Activated CD8-positive, alpha-beta memory T cell treated with anti-CD3 and anti-CD28 coated beads, Interleukin-2, amount 50 U/mL, for 1 hour (primary cell): ENCODE measurements around the gene GRK7.

Experiments used
- DNase-seq: peaks from one replicate; pipeline ENCODE4 v3.0.0-alpha.2; 2020; ENCODE audit errors: extremely low read depth

The GRK7 gene, protein sequence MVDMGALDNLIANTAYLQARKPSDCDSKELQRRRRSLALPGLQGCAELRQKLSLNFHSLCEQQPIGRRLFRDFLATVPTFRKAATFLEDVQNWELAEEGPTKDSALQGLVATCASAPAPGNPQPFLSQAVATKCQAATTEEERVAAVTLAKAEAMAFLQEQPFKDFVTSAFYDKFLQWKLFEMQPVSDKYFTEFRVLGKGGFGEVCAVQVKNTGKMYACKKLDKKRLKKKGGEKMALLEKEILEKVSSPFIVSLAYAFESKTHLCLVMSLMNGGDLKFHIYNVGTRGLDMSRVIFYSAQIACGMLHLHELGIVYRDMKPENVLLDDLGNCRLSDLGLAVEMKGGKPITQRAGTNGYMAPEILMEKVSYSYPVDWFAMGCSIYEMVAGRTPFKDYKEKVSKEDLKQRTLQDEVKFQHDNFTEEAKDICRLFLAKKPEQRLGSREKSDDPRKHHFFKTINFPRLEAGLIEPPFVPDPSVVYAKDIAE (N-terminal part only)

DNA sequence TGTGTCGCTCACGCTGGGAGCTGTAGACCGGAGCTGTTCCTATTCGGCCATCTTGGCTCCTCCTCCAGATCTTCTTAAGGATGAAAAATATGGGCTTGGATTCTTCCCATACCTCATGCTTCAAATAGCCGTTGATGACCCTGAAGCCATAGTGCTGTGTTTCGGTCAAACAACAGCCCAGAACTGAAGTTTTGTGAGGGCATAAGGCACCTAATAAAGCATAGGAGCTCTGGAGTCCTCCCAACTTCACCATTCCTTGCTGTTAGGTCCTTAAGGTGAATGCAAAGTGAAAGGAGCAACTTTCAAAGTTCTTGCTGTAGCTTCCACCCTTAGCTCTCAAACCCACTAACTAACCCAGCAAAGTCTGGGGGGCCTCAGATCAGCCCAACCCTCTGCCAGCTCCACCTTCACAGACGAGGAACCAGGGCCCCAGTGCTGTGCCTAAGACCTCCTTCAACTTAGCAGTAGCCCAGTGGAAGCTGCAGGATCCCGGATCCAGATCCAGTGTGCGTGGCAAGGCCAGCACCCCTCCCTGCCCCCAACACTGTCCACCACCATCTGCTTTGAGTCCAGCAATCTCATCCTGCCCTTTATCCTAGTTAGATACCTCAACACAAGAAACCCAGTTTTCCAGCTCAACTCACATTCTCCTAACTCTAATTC is at the start of gene GRK7:
Gene GRK7 (plus strand): TSS at position 321 of the 663 bp plus-strand sequence. CDS start 14,877 bp downstream, outside the sequence.
- DNase-seq: no peak

DNA sequence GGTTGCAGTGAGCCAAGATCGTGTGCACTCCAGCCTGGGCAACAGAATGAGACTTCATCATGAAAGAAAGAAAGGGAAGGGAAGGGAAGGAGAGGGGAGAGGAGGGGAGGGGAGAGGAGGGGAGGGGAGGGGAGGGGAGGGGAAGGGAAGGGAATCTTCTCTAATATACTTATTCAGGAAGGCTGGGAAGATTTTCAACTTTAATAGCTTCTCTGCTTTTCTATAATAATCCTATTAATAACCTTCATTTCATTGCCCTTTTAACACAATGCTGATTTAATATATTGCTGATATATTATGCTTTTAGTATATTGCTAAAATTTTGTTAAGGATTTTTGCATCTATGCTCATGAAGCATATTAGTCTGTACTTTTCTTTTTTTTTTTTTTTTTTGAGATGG is 48.5 kb upstream of the GRK7 start:
- no peak for DNase-seq

DNA sequence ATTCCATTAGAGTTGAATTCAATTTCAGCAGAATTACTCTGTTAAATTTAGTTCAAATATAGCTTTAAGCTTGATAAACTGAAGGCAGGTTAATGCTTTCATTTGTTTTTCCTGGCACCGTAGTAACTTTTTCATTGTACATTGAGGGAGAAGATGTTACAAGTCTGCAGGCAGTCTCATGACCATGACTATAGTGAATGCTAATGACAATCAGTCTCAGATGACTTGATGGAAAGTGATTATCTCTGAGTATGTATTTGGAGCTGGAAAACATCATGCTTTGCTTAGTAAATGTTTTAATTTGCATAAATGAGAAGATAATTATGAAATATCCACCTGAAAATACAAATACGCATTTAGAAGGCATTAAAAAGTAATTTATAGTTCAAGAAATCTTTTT is 41.1 kb upstream of the GRK7 start:
- DNase-seq: no peak

DNA sequence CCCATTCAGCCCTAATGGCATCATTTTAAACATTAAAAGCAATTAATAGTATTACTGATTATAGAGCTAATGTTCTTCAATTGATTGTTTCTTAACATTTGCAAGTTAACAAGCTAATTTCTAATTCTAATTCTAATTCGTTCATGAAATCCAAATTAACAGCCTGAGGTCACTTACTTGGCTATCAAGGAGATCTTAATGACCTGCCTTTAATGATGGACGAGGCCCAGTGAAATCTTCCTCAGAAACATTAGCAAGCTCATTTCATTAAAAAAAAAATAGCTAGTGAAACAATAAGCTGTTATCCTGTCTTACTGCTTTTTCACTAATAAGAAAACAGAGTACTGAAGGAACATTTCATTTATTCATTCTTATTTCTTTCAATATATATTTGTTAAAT is 40.6 kb upstream of the GRK7 start:
- DNase-seq: no peak

DNA sequence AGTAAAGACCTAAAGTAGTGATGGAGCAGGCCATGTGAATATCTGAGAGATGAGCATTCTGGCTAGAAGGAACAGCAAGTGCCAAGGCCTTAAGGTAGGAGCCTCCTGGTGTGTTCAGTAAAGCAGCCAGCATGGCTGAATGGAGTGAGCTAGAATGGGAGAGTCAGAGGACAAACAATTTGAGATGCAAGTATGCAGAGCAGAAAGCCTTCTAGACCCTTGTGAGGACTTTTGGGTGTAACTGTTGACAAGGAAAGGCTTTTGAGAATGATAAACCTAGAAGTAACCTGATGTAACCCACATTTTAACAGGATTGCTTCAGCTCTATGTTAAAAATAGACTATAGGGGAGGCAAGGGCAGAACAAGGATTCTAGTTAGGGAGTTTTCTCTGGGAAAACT is 40.0 kb upstream of the GRK7 start:
- DNase-seq: no peak

DNA sequence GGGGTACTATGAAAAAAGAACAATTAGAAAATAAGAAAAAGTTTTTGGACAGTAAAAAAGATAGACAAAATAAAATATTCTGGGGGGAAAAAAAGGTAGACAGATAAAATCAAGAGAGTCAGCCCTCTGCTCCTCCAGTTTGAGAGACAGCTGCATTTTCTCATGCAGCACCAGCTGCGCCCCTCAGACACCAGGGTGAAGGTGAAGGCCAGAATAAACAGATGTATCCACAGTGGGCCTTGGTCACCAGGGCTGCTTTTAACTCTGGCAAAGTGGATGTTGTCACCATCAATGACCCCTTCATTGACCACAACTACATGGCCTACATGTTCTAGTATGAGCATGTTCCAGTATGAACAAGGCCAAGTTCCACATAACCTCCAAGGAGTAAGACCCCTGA is 39.0 kb upstream of the GRK7 start:
- no peak for DNase-seq

DNA sequence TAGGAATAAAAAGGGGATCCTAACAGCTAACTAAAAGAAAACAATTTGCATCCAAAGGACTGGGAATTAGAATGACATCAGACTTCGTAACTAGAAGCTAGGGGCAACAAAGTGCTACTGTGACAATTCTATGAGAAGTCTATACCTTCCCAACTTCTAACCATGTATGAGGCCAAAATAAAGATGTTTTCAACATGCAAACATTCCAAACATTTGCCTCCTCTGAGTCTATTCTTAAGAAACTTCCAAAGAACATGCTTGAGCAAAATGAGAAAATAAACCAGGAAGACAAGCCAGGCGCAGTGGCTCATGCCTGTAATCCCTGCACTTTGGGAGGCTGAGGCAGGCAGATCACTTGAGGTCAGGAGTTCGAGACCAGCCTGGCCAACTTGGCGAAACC is 38.2 kb upstream of the GRK7 start:
- no peak for DNase-seq

DNA sequence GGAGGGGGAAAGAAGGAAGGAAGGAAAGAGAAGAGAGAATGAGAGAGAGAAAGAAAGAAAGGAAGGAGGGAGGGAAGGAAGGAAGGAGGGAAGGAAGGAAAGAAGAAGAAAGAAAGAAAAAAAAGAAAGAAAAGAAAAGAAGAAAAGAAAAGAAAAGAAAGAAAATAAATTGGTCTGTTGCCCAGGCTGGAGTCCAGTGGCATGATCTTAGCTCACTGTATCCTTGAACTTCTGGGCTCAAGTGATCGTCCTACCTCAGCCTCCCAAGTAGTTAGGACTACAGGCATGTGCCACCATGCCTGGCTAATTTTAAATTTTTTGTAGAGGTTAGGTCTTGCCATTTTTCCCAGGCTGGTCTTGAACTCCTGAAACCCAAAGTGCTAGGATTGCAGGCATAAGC is 36.7 kb upstream of the GRK7 start:
- no peak for DNase-seq

DNA sequence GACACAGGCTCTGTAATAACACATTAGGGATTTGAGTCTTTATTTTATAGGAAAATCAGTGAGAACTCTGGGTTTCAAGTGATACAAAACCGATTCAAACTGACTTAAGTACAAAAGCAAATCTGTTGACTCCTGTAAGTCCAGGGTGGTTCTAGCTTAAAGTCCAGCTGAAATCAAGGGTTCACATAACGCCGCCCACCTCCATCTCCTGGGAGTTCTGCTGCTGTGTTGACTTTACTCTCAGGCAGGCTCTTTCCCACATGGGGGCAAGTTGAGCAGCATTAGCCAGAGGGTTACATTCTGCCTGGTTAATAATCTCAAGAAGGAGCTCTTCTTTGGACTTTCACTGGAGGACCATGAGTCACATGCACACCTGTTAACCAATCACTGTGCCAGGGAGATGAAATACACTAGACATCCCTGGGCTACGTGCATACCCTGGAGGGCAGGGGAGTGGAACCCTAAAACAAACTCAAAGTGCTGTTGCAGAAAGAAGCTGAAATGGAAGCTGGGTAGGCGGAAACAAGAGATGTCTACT is 34.8 kb upstream of the GRK7 start:
- DNase-seq: no peak

DNA sequence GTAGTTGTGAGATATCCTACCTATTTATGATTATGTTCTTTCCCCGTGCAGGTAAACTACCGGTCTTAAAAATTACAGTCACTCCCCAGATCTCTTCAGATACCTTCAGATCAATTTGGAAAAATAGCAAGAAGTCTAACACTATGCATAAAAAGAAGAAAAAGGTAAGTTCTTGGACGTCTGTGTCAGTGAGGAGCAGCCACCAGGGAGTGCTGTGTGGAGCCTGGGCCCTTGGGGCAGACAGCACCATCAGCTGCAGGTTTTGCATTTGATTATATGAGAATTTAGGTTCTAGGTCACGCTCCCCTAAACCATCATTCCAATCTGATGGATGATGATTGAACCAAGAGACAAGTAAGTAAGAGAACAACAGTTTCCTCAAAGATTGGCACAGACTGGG is 34.0 kb upstream of the GRK7 start:
- DNase-seq: no peak

DNA sequence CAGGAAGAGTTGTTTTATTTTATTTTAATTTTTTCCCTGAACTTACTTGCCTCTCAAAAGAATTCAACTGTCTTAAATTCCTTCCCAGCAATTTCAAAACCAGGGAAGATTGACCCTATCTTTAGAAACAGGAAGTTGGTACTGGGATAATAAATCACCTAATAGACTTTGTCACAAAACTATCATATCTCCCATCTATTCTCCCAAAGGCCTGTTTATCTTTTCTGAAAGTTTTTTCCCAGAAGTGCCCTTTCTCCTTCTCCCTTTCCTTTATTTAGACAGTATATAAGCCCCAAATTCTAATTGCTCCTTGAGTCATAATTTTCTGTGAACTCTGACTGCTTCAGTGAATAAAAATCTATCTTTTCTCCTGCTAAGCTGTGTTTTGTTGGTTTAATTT is 28.0 kb upstream of the GRK7 start:
- no peak for DNase-seq

DNA sequence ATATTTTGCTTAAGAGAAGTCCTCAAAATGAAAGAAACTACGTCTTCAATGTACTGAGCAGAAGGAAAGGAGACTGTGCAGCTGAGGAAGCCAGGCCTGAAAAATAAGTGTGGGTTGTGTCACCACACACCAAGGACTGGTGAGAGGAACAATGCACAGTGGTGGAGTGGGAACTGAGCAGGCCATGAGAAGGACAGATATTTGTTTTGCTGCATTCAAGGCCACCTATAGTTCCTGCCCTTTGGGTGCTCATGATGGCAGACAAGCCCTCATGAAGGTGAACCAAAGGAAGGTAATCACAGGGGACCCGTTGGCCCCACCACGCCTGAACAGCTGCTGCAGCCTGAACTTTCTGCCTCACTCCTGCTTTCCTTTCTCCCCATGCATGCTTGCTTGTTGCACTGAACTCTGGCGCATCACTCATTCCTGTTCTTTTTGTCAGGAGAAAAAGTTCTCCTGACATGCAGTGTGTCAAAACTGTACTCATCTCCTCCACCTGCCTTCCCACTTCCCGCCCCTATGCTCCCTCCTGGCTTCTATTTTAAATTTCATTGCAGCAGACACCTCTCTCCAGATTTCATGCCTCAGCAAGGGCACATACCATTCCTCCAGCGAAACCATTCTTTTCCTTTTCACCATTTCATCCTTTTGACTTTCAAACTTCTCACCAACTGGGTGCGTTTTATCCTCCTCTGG is 27.3 kb upstream of the GRK7 start:
- DNase-seq: no peak

DNA sequence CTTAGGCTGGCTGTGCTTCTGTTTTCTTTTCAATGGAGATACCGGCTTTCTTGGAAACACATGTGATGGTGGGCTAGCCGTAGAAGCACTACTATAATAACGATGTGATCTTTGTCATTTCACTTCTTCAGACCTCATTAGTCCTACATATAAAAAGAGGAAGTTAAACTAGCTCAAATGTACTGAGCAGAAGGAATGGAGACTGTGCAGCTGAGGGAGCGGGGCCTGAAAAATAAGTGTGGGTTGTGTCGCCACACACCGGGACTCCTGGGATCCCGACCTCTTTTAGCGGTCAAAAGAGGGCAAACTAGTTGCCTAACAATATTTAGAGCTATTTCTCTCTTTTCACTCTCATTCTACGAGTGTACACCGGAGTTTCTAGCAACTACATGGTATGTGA is 26.1 kb upstream of the GRK7 start:
- no peak for DNase-seq

DNA sequence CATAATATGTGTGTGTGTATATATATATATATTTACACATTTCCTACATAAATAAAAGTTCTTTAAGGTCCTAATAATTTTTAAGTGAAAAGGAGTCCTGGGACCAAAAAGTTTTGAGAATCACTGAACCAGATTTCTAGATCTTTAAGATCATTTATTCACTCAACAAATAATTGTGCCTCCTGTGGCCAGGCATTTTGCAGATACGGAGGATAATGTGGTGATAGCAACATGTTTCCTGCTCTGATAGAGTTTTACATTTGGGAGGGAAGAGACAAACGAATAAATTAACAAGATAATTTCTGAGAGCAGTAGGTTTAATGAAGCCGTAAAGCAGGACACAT is 25.6 kb upstream of the GRK7 start:
- no peak for DNase-seq

DNA sequence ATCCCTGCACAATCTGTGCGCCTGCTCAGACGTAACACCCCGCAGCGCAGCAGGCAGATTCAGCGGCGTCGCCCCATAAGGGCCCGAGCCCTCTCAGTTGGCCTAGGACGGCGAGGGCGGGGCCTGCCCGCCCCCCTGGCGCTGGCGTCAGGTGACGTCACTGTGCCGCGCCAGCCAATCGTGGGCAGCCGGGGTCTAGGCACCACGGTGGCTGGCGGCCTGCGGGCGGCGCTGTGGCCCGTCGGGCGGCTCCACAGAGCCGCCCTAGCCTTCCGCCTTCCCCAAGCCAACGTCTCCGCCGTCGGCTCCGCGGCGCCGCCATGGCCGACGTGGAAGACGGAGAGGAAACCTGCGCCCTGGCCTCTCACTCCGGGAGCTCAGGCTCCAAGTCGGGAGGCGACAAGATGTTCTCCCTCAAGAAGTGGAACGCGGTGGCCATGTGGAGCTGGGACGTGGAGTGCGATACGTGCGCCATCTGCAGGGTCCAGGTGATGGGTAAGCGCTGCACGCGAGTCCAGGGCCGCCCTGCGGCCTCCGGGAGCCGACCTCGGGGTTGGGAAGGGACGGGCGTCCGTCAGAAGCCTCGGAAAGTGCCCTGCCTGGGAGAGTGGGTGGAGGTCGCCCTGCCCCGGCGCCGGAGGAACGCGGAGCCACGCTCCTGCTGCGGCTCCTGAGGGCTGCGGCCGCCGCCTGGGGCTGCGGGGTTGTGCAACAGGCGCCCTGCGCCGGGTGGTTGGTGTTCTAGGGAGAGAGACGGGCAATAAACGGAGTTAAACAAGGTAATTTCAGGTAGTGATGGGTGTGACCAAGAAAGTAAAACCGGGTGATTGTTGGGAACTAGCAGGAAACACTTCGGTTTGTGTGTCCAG is 25.0 kb upstream of the GRK7 start, which contains the start of gene RNF7:
Gene RNF7 (plus strand): TSS at position 277 of the 869 bp plus-strand sequence. CDS start 44 bp downstream, at position 321.
- DNase-seq: peak; percentile 89

DNA sequence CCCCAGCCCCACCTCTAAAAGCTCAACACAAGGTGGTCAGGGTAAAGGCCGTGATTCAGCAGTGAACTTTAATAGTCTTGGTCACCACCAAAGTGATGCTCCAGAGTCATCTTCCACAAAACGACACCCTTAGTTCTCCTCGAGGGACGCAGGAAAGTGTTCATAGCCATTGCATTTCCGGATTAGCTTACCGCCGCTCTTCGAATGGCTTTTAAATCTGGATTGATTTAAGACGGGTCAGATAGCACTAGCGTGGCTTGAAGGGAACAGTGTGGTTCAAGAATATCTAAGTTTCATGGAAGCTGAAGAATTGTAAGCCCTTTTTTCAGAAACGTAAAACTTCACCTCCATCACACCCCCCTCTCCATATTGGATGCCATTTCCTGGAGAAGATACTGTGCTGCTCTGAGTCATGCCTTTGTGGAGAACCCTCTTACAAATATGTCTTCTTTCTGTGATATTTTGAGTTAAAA is 24.3 kb upstream of the GRK7 start:
- DNase-seq: no peak

DNA sequence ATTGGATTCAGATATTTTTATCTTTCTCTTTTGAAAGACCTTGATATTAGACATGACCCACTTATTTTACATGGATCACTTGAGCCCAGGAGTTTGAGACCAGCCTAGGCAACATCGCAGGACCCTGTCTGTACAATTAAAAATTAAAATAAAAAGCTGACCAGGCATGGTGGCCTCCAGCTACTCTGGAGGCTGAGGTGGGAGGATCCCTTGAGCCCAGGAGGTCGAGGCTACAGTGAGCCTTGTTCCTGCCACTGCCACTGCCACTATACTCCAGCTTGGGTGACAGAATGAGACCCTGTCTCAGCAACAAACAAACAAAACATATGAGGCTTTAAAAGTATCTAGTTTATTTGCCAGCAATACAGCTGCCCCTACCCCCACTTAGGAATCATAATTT is 23.5 kb upstream of the GRK7 start:
- DNase-seq: no peak

DNA sequence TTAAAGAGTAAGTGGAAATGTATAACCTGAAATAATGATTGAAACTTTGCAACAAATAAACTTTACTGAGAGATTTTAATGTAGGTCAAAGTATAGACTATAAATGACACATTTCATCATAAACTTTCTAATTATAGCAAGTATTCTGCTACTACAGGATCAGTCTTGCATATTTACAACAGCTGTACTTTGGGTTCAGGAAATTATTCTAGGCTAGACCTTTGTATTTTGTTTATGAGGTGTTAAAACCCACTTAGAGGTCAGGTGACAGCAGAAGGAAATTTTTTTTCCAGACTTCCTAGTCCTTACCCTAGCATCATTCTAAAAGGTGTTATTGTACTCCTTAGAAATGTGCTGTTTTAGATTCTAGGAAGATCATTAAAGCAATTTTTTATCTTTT is 22.9 kb upstream of the GRK7 start:
- no peak for DNase-seq

DNA sequence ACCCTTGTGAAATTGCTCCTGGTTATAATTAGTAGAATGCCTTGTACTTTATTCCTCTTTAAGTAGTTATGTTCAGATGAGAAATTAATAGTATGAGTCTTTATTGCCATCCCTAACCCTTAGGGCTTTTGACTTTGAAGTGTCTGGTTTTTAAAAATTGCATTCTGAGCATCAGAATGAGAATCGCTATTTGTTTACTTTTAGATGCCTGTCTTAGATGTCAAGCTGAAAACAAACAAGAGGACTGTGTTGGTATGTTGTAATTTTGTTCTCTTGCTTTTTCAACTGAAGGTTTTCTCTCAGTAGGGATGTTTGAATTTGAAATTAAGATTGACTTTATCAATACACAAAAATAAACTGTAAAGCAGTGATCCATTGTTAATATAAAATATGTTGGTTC is 19.9 kb upstream of the GRK7 start:
- DNase-seq: no peak

DNA sequence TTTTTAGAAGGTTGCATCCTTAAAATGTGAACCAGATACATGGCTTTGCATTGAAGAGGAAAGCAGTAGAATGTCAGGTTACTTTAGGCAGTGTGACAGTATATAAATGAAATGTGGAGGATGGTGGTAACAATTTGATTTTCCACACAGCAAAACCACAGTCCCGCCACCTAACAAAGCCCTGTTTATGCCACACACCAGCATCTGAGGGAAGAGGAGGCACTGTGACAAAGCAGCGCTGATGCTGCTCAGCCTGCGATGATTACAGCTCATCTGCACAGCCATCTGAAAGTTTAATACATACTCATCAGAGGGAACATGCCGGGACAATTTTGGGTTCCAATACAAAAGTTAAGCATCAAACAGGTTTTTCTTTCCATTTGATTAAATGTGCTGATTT is 16.2 kb upstream of the GRK7 start:
- DNase-seq: no peak

DNA sequence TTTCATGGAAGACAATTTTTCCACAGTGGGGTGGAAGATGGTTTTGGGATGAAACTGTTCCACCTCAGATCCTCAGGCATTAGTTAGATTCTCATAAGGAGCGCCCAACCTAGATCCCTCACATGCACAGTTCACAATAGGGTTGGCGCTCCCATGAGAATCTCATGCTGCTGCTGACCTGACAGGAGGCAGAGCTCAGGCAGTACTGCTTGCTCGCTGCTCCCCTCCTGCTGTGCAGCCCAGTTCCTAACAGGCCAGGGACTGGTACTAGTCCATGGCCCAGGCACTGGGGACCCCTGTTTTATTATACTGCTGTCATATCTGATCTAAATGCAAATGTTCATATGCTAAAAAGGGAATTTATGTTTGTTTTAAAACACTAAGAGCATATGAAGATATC is 9.8 kb upstream of the GRK7 start:
- DNase-seq: no peak
